Kidney (tissue), 14 donors: ENCODE results near the gene FAIM. TPM values are rescaled to one million over a fixed set of nuclear protein-coding genes. Genes with fewer than 3 reads are reported as not detected.

Experiments
- DNase-seq, 5 donors: peaks; one replicate each; pipeline ENCODE4 v3.0.0-alpha.2; 2013 to 2020
- FAIRE-seq: peaks from 2 replicates; lab custom pipeline; 2012; peaks lifted over from hg19 to GRCh38; lab: Jason Lieb, UNC
- H3K27ac ChIP-seq, 2 donors: one replicate each; pipeline ENCODE4 v1.7.0; 2013; ENCODE audit warnings: low read depth in 2 of 2, low read length in 2 of 2, inconsistent platforms in 1 of 2
- H3K27me3 ChIP-seq: one replicate; pipeline ENCODE4 v1.7.1; 2013; ENCODE audit warnings: low read length, inconsistent platforms; ENCODE audit not compliant: control insufficient read depth, insufficient read depth
- H3K36me3 ChIP-seq, 3 donors: one replicate each; pipeline versions ENCODE4 v1.7.0 to v1.7.1; 2013; ENCODE audit warnings: low read length in 3 of 3, control low read depth in 1 of 3, inconsistent platforms in 1 of 3; ENCODE audit not compliant: insufficient read depth in 3 of 3, control insufficient read depth in 2 of 3
- H3K4me1 ChIP-seq, 3 donors: one replicate each; pipeline versions ENCODE4 v1.7.0 to v1.7.1; 2013; ENCODE audit warnings: low read length in 3 of 3, inconsistent platforms in 1 of 3, low read depth in 1 of 3; ENCODE audit not compliant: control insufficient read depth in 2 of 3, insufficient read depth in 2 of 3
- H3K4me3 ChIP-seq, 3 donors: one replicate each; pipeline versions ENCODE4 v1.7.0 to v1.8.1; 2013; ENCODE audit warnings: low read length in 3 of 3, control low read depth in 1 of 3, inconsistent platforms in 1 of 3
- H3K9ac ChIP-seq, 3 donors: one replicate each; pipeline versions ENCODE4 v1.7.0 to v1.7.1; 2013; ENCODE audit warnings: low read length in 3 of 3, control low read depth in 1 of 3, inconsistent platforms in 1 of 3
- H3K9me3 ChIP-seq, 3 donors: one replicate each; pipeline versions ENCODE4 v1.7.0 to v1.7.1; 2013; ENCODE audit warnings: low read length in 3 of 3, control low read depth in 1 of 3, inconsistent platforms in 1 of 3; ENCODE audit not compliant: control insufficient read depth in 2 of 3, insufficient read depth in 1 of 3
- CTCF ChIP-seq: IDR thresholded peaks from 3 replicates; pipeline ENCODE4 v1.5.1; 2012; ENCODE audit warnings: mild to moderate bottlenecking, moderate library complexity, borderline replicate concordance; ENCODE audit not compliant: insufficient read depth; ENCODE audit errors: extremely low read depth
- intact Hi-C: fragments of 100-400 bp; cut with DNase I; formaldehyde crosslinking; loops from one replicate; pipeline ENCODE4 v1.11.1; 2022
- polyA plus RNA-seq: library from polyadenylated mRNA; stranded (reverse); fragments of 350-450 nt; fragmentation: Illumina TruSeq; extraction: RNeasy Lipid Tissue Mini Kit (QIAGEN cat#74804); gene quantifications from one replicate; pipeline ENCODE4 v1.2.3, GENCODE V29; 2014; ENCODE audit warnings: low read depth, low replicate concordance; ENCODE audit not compliant: insufficient read depth
- total RNA-seq: library from RNA; stranded (reverse); fragmentation: NEBNext Ultra II Directional; extraction: Animal tissue kit (Norgen Biotek cat#: 25700); gene quantifications from one replicate; pipeline ENCODE4 v1.2.1, GENCODE V29; 2021
- donor health status: control.
- donor health status: control.
- donor health status: control.
- donor health status: control.
- donor health status: control.
- donor health status: DM: yes; HTN: yes; CAD: no.
- donor health status: Normal renal cell carcinoma (clear cell type).

The FAIM gene
- total and polyA plus RNA-seq, 2 donors from 2014 or later: 18.3 to 23.0 TPM

- Histone ChIP-seq H3K36me3 (no peaks in the 10 kb centered on the region), H3K4me1 (no peaks in the 10 kb centered on the region), H3K27me3 (no peaks in the 10 kb centered on the region), H3K27ac (no peak overlapping the region), H3K9ac (no peak overlapping the region), H3K9me3 (no peaks in the 10 kb centered on the region), H3K4me3 (no peak overlapping the region)
- intact Hi-C loops: no loop called here
- FAIRE-seq (no peak), DNase-seq (no peak)
- no peak for TF ChIP-seq CTCF
Measured at GRCh38 chr3:138615462-138615861, 6.9 kb downstream of the FAIM start.

- Histone ChIP-seq H3K27me3 (no peaks in the 10 kb centered on the region), H3K4me3 (no peak overlapping the region), H3K9ac (no peak overlapping the region), H3K4me1 (no peaks in the 10 kb centered on the region), H3K27ac (no peak overlapping the region), H3K9me3 (no peaks in the 10 kb centered on the region), H3K36me3 (no peaks in the 10 kb centered on the region)
- no peak for TF ChIP-seq CTCF
- FAIRE-seq: no peak
- intact Hi-C loops: no loop called here
- no peak for DNase-seq
Measured at GRCh38 chr3:138620431-138620830, 11.9 kb downstream of the FAIM start.

- Histone ChIP-seq H3K27ac (no peak overlapping the region), H3K27me3 (no peaks in the 10 kb centered on the region), H3K4me3 (no peak overlapping the region), H3K9me3 (no peaks in the 10 kb centered on the region), H3K4me1 (no peaks in the 10 kb centered on the region), H3K36me3 (peaks cover 0 to 4% (median 0%) of the 10 kb centered on the region in 3 donors), H3K9ac (no peak overlapping the region)
- FAIRE-seq (no peak), DNase-seq (no peak)
- TF ChIP-seq CTCF: no peak
- intact Hi-C loops: no loop called here
Measured at GRCh38 chr3:138624518-138624917, 15.9 kb downstream of the FAIM start.
